NCI-H2081 treated with DMSO at 0.1 percent for 48 hours (cell line): ENCODE measurements around the gene KRTAP13-2.

Source experiments
- DNase-seq: peaks from one replicate; lab custom pipeline; 2025; lab: John Stamatoyannopoulos, UW

Gene KRTAP13-2, protein sequence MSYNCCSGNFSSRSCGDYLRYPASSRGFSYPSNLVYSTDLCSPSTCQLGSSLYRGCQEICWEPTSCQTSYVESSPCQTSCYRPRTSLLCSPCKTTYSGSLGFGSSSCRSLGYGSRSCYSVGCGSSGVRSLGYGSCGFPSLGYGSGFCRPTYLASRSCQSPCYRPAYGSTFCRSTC

DNA sequence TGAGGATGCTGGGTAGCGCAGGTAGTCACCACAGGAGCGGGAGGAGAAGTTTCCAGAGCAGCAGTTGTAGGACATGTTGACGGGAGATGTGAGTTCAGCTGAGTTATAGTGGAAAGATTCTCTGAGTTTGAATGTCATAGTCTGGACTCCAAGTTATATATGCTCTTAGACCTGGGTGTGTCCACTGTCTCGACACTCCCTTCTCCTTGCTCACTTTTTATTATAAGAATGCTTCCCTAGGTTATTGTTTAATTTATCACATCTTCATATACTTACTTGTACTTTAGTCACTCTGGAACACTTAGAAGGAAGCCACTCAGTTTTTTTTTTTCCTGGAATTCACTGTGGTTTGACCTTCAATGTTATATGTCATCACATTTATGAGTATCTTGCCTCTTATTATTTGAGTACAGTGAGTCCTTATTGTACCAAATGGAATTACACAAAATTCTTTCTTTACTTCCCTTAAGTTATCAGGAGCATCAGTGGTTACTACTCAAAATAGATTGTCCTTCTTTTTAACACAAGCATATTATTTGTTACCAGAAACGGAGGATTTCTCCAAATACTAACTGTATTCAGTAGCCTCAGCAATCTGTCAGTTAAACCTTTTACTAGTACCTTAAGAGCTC lies at the start of gene KRTAP13-2:
Gene KRTAP13-2, minus strand, starts transcription at position 133 of the 632 bp plus-strand sequence. Its CDS starts 58 bp downstream, at position 75.
- no peak for DNase-seq

DNA sequence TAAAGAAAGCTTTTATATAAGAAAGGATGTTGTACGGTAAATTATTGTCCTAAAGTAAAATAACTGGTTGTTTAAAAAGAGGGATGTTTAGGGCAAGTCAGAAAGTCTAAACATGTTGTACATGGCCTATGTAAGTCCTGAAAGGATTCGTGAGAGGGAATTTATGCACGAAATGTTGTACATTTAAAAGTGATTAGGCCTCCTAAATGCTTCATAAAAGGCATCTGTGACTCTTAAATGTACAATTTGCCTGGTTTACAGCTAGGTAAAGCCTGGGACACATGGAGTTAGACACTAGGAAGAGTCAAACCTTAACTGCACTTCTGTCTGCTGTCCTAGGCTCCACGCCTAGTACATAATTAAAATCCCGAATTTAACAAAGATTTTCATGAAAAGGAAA lies 43.9 kb upstream of the KRTAP13-2 start:
- DNase-seq = no peak

DNA sequence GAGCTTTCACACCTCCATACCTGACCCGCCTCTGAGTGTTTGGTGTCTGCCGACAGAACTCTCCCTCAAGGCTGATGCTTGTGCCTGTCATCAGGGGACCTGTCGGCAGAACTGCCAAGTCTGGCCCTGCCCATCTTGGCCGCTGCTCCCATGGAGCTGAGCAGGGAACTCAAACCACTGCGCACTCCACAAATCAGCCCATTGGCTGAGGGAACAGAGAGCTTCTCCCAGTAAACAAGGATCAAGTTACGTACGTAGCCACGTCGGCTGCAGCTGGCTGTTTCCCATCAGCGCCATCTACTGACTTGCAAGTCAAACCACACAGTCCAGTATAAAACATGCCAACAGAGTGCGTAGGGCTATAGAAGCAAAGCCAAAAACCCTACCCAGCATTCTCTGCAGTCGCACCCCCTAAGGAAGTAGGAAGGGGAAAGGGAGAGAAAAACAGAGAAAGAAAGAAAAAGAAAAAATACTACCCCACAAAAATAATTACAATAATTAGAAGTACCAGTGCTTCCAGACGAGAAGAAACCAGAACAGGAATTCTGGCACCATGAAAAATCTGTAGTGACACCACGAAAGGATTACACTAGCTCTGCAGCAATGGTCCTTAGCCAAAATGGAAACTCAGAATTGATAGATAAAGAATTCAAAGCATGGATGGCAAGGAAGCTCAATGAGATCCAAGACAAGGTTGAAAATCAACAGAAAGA lies 36.9 kb upstream of the KRTAP13-2 start:
- no peak for DNase-seq

DNA sequence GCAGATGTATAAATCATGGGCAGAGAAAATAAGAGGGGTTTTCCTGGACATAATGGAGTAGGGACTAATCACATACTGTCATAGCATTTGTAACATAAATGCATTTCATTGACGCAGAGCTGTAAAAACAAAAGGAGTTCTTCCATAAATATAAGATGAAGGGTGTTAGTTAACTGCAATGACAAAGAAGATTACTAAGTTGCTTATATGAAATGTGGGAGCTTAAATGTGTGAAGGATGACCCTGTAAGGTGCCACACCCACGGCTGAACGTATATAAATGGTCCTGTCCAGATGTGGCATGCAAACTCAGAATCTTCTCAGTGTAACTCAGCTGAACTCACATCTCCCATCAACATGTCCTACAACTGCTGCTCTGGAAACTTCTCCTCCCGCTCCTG lies 23.7 kb upstream of the KRTAP13-2 start, which contains the start of gene KRTAP13-1:
Gene KRTAP13-1, plus strand, starts transcription at position 301 of the 400 bp plus-strand sequence. Its CDS starts 56 bp downstream, at position 357.
- DNase-seq = no peak

DNA sequence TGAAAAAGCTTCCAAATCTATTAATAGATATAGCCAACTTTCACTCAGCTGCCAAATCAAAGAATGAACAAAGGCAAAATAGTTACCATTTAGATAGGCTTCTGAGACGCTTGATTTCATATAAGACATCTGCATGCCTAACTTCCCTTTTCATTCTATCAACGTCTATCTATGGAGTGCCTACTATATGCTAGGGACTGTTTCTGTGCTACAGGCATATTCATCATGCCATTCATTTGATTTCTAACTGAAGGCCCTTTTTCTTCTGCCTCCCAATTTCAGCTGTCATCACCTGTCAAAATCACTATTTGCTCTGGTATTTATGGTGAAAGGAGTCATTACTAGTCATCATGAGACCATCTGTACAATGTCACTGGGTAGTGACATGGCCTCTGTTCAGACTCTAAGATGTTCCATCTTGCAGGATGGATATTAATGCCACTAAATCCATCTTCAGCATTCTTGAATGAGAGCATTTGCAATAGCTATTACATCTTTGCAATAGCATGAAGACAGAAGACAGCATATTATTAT lies 19.5 kb upstream of the KRTAP13-2 start:
- no peak for DNase-seq

DNA sequence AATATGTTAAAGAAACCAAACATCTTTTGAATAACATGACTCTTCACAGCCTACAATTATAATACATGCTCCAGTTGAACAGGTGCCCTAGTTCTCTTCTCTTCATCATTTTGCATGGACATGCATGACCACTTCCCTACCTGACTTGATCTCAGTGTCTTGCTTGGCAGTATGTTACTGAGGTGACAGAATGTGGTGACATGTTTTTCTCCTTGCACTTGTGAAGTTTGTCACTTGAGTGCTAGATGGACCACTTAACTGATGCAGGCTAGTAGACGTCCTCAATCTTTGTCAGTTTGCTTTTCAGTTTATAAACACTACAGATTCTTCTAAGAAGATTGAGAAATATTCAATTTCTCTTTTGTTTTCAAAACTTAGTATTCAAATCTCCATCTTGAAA lies 10.1 kb upstream of the KRTAP13-2 start:
- no peak for DNase-seq

DNA sequence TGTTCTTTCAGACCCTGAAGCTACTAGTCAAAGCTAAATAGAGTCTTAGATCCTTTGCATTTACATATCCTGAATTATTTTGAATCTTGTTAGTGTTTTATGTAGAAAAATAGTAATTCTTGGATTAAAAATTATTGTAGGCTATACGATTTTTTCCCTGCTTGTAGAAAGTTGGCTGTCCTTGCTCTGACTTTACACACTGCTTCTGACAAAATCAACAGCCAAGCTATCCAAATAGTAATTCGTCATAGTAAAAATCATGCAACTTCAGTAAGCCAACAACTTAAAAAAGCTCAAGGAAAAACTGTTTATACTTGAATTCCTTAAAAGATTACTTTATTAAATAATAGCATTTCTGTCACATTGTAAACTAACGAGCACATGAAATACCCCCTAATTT lies 16.2 kb downstream of the KRTAP13-2 start:
- no peak for DNase-seq

DNA sequence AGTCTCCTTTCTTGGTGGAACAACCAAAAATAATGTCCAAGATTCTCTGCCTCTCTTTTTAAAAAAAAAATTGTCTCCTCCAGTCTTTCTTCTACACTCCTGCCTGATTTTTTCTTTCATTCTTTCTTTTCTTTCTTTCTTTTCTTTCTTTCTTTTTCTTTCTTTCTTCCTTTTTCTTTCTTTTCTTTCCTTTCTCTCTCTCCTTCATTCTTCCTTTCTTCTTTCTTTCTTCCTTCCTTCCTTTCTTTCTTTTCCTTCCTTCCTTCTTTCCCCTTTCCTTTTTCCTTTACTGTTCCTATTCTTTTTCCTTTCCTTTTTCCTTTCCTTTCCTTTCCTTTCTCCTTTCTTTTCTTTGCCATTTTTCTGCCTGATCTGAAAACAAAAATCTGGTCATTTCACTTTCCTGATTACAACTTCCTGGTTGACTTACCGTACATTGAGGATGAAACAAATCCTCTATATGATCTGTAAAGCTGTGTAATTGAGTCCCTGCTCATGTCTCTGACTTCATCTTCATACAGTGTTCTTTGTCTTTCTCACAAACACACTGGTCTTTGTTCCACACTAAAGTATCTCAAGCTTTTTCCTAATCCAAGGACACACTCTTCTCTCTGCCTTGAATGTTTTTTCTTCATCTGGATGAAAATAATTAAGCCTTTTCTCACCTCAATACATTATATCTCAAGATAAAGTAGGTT lies 17.6 kb downstream of the KRTAP13-2 start:
- no peak for DNase-seq

DNA sequence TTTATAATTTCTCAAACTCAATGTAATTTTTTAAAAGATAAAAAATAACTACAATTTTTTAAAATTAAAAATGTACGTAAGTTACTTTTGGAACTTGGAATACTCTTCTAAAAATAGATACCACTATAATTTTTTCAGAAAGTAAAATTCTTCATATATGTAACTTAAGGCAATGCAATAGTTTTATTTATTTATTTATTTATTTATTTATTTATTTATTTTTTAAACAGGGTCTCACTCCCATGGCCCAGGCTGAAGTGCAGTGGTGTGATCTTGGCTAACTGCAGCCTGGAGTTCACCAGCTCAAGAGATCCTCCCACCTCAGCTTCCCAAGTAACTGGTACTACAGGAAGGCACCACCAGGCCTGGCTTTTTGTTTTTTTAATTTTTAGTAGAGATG lies 20.5 kb downstream of the KRTAP13-2 start:
- DNase-seq = no peak

DNA sequence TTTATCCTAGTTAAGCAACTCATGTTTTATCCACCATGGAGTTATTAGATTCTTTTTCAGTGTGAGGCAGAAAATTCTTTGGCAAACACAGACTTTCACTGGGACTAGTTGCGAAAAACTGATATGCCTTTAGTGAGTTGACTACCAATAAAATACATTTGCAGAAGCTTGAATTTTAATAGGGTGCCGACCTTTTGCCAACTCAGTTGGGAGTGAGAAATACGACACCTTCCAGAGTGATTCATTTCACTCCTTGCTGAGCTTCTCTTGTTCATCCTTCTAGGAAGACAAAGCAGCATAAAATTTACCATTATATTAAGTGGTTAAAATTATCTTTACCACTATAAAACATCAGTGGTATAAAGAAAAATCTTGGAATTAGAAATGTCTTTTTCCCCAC lies 22.5 kb downstream of the KRTAP13-2 start:
- DNase-seq = no peak

DNA sequence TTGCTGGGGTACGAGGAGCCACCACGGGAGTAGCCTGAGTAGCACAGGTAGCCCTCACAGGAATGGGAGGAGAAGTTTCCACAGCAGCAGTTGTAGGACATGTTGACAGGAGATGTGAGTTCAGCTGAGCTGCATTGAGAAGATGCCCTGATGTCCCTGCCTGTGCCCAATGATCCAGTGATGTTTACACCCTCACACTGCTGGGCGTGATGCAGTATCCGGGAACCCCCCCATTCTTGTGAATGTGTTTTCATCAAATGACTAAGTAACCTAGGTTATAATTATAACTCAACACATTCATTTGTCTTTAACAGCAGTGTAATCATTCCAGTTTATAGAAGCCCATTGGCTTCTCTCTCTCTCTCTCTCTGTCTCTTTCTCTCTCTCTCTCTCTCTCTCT lies 23.6 kb downstream of the KRTAP13-2 start, which contains the start of gene KRTAP23-1:
Gene KRTAP23-1, minus strand, starts transcription at position 101 of the 400 bp plus-strand sequence. Its CDS starts 0 bp downstream, at position 101.
- no peak for DNase-seq

DNA sequence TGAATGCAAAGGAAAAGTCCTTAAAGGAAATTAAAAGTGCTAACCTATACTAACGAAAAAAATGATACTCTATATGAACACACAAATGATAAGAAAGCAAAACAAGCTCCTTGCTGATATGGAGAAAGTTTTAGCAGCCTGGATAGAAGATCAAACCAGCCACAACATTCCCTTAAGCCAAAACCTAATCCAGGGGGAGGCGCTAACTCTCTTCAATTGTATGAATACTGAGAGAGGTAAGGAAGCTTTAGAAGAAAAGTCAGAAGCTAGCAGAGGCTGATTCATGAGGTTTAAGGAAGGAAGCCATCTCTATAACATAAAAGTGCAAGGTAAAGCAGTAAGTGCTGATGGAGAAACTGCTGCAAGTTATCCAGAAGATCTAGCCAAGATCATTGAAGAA lies 27.1 kb downstream of the KRTAP13-2 start:
- no peak for DNase-seq

DNA sequence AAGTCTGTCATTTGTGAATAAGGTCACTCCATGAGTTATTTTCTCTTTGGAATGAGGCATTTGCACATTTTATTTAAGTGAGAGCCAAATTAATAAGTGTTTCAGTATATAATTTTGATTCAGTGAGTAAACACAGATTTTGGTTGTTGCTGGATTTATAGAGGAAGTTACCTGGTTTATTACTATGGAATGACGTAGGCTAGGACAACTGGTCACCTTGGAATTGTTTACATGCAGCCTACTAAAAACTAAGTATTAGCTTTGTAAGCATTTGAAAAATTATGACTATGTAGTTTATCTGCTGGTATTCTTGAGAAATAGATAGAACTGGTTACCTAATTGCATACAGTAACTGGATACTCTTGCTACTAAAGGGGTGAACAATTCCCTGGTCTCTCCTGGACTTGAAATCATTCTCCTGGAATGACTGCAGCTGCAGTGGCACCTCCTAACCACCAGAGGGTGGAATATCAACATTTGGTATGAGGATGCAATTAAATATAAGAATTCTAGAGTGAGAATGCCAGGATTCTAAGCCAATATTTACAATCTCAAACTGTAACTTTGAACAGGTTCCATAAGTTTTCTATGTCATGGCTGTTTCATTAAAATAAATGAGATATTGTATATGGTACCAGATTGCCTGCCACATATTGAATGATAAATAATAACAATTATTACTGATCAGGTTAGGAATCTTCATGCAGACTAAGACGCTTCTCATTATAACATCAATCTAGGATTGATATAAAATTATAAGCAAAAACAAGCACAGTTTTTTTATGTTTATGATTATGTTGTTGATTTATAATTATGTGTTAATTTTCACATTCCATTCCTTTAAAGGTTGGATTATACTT lies 31.1 kb downstream of the KRTAP13-2 start:
- DNase-seq = no peak

DNA sequence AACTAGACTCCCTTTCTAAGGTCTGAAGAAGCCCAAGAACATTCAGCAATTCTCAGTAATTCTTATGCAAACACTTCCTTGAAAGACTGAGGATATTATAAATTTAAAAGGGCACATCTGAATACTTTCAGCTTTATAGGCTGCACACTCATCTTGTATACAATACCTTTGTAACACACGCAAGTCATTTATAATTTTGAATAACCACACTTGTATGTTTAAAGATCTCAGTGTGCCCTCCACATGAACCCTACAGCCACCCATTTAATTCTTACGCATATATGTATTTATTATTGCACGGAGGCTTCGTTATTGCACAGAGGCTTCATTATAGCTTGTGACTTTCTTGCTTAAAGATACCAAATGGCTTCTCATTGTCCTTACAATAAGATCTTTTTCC lies 33.4 kb downstream of the KRTAP13-2 start:
- DNase-seq = no peak

DNA sequence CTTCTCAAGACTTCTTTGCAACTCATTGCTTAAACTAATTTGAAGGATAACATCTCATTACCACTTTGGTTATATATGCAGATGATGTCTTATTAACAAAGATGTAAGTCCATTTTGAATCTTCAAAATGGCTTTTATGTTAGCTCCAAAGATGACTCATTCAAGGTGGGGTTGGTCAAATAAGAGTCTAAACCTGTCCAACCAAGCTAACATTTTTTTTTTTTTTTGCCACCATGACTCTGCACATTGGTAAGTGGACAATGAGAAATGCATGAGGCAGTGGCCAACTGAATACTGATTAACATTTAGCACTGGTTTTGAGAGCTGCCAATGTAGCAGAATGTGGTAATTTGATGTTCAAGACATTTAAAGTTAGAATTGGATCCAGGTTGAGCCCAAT lies 34.3 kb downstream of the KRTAP13-2 start:
- no peak for DNase-seq

DNA sequence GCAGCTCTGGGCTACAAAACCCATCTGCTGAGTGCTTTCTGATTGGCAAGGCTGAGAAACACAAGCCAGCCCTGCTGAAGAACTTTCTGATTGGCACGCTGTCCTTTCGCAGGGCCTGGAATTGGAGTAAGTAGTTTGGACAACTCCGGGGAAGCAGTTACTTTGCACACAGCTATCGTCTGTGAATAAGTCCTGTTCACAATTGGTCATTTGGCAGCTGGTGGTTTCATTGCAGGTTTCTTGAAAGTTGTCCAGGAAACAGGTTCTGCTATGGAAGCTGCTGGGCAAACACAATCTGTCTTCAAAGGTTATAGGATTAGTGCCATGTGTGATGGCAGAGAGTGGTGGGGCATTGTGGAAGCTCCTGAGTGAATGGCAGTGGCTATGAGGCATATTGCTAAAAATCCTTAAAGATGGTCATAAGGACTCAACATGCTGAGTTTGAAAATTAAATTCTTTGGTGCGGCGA lies 34.8 kb downstream of the KRTAP13-2 start, which contains the start of gene KRTAP27-1:
Gene KRTAP27-1, minus strand, starts transcription at position 419 of the 469 bp plus-strand sequence. Its CDS starts 26 bp downstream, at position 393.
- no peak for DNase-seq

DNA sequence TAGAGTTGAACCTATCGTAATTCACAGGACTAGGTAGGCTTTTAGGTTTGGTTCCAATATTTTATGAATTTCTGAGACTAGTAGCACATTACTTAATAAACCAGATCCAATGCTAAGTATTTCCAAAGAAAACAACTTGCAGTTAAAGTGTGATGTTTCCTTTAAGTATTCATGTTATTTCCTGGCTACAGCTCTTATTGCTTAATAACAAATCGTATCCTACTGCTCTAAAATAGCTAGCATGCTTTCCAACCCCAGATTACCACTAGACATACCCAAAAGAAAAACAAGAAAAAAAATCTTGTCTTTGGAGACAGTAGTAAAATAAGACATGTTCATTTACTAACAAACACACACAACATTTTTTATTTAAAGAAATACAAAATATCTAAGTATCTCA lies 35.5 kb downstream of the KRTAP13-2 start:
- no peak for DNase-seq

DNA sequence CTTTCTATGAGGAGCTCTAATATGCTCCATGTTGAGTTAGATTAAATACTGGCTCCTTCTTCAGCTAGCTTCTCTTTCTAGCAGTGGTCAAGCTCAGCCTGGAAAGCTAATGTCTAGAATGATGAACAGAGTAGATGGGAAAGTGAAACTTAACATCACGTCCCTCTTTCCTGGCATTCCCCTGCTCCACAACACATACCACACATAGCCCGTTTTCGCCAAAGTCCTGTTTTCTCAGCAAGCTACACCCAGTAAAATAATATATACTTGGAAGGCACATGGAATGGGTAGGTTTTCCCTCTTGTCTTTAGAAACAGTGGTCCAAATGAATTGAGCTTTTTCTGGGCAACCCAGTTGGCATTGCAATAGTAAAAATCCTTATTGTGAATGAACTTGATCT lies 38.3 kb downstream of the KRTAP13-2 start:
- DNase-seq = no peak

DNA sequence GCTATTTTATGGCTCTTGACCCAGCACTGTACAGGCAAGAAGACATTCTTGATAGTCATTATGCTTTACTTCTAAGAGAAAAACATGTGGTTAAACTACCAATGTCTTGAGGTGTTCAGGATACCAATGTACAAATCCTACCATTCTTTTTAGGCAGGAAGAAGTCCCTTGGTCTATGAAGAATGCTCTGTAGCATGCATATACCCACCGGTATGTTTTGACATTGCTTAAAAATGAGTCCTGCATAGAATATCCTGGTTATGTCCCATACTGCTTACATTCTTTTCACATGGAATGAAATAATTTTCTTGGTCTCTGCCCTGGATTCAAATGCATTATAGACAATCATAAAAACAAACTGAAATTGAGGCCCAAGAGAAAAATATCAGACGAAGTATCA lies 39.4 kb downstream of the KRTAP13-2 start:
- DNase-seq = no peak

DNA sequence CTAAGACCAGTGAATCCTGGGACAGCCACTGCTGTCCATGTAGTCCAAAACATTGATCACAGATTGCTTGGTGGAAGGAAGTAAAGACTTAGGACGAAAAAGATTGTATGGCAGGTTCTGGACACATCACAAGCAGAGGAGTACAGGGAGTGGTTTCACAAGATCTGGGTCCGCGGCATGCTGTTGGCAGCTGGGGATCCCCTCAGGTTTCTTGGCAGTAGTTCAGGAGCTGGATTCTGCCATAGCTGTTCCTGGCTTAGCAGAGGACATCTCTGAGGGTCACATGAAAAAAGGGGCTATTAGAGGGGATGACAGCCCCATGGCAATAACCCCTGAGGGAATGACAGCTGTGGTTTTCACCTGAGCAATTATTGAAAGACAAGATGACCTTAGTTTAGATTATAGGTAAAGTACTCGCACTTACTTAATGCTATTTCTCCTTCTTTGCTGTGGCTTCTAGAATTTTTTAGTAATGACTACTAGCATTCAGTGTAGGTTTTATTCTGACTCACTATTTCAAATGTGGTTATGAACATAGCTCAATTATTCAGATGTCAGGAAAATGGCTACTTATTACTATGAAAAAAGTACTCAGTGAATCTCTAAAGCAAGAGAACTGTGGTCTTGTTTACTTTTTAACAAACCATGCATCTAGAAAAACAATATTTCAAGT lies 42.7 kb downstream of the KRTAP13-2 start:
- no peak for DNase-seq
